Activated CD8-positive, alpha-beta memory T cell treated with anti-CD3 and anti-CD28 coated beads, Interleukin-2, amount 10 ng/mL, durations not matched to agents 7 days and 5 days (primary cell): Measurements from ENCODE around the gene TXNDC12. TPM values are rescaled to one million over a fixed set of nuclear protein-coding genes. Genes with fewer than 3 reads are reported as not detected.
A peak's percentile ranks its signal among the peaks of the same experiment; 100 is the strongest.

ENCODE experiments used
- ATAC-seq: fragments of 150-1000 bp; cut with Tn5 transposase; one replicate; pipeline ENCODE4 v1.10.0; 2021; ENCODE audit warnings: moderate library complexity
- CTCF ChIA-PET: fragments of 350-600 bp; sonication (Branson Sonifier 250); formaldehyde crosslinking; loops from one replicate; lab custom pipeline; 2021; ENCODE audit warnings: antibody characterized with exemption; lab: Charles Lee
- DNase-seq: peaks from one replicate; pipeline ENCODE4 v3.0.0-alpha.2; 2020
- H3K27ac Mint-ChIP-seq: one replicate; pipeline ENCODE4 v1.8.0; 2021; ENCODE audit warnings: mild to moderate bottlenecking, mixed read lengths
- H3K27me3 Mint-ChIP-seq: one replicate; pipeline ENCODE4 v1.8.0; 2021; ENCODE audit warnings: mixed read lengths
- H3K36me3 Mint-ChIP-seq: one replicate; pipeline ENCODE4 v1.8.0; 2021; ENCODE audit warnings: mild to moderate bottlenecking, mixed read lengths
- H3K4me1 Mint-ChIP-seq: one replicate; pipeline ENCODE4 v1.8.0; 2021; ENCODE audit warnings: mixed read lengths
- H3K4me3 Mint-ChIP-seq: one replicate; pipeline ENCODE4 v1.8.0; 2021; ENCODE audit warnings: mild to moderate bottlenecking, moderate library complexity, mixed read lengths
- H3K9me3 Mint-ChIP-seq: one replicate; pipeline ENCODE4 v1.8.0; 2022; ENCODE audit warnings: low read depth, mixed read lengths
- total RNA-seq, 2 experiments: library from RNA; stranded (reverse); gene quantifications; one replicate each; pipeline ENCODE4 v1.2.3, GENCODE V29; 2021

TXNDC12 gene
- total RNA-seq, 2 experiments from 2014 or later, result 37.5 to 42.6 TPM

- no peaks in the 10 kb centered on the region for H3K36me3 Mint-ChIP-seq
- H3K27me3 Mint-ChIP-seq, result peaks cover 6% of the 10 kb centered on the region
- CTCF ChIA-PET, result no interaction called here
- no peak for ATAC-seq
- H3K27ac Mint-ChIP-seq, result no peak overlapping the region
- peaks cover 7% of the 10 kb centered on the region for H3K4me1 Mint-ChIP-seq
- no peaks in the 10 kb centered on the region for H3K9me3 Mint-ChIP-seq
- DNase-seq, result no peak
- no peak overlapping the region for H3K4me3 Mint-ChIP-seq
Measured at GRCh38 chr1:51976846-51977602, 78.0 kb downstream of the TXNDC12 start.

- ATAC-seq, result no peak
- peaks cover 6% of the 10 kb centered on the region for H3K27me3 Mint-ChIP-seq
- H3K4me1 Mint-ChIP-seq, result peaks cover 7% of the 10 kb centered on the region
- no peak overlapping the region for H3K4me3 Mint-ChIP-seq
- CTCF ChIA-PET, result no interaction called here
- H3K9me3 Mint-ChIP-seq, result no peaks in the 10 kb centered on the region
- no peak for DNase-seq
- peak overlapping the region; percentile 24 for H3K27ac Mint-ChIP-seq
- H3K36me3 Mint-ChIP-seq, result no peaks in the 10 kb centered on the region
Measured at GRCh38 chr1:51973587-51974474, 81.2 kb downstream of the TXNDC12 start.

Other genes starting within 250 kb of the TXNDC12 start
- gene NRDC, start 176.5 kb downstream of the TXNDC12 start, total RNA-seq, result 100 to 1,000 TPM; 190 to 208 TPM
- gene RAB3B, start 64.5 kb downstream of the TXNDC12 start, total RNA-seq, result under 1 TPM in 1 of 2 experiments, not detected in 1; 0.05 TPM
- gene KTI12, start 21.4 kb downstream of the TXNDC12 start, total RNA-seq, result 10 to 100 TPM; 15.0 to 18.0 TPM
- 10 to 100 TPM; 25.6 to 31.5 TPM for gene BTF3L4, start 1.1 kb upstream of the TXNDC12 start, total RNA-seq
- under 1 TPM; 0.29 to 0.35 TPM for gene ZFYVE9, start 86.9 kb upstream of the TXNDC12 start, total RNA-seq